Measurements from ENCODE around the gene MTFR1L. TPM values are rescaled to one million over a fixed set of nuclear protein-coding genes. Genes with fewer than 3 reads are reported as not detected.

Gene MTFR1L
- total RNA-seq, 1 donor from 2014 or later, result 44.6 TPM

DNA sequence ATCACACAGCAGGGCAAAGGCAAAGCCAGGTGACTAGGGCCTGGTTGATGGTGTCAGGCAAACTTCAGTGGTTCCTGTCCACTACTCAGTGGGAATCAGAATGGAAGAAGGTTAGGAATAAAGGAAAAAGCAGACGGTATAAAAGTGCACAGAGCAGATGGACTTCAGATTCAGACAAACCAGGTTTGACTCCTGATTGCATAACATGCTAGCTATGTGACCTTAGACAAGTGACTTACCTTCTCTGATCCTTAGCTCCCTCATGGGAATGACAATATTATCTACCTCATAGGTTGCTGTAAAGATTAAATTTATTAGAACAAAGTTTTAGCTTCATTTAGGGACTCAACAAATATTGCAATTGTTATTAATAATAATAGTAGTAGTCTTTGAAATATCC, 50.9 kb downstream of the MTFR1L start:
- Histone ChIP-seq H3K27me3 (ENCODE audit: insufficient read depth, low read length) (no peaks in the 10 kb centered on the region), H3K9me3 (ENCODE audit: insufficient read depth, low read depth, low read length) (no peaks in the 10 kb centered on the region), H3K4me1 (ENCODE audit: insufficient read depth, low read length) (peaks cover 11% of the 10 kb centered on the region), H3K4me3 (ENCODE audit: insufficient read depth, low read depth, low read length) (no peak overlapping the region), H3K79me2 (ENCODE audit: insufficient read depth, low read length) (peaks cover 29% of the 10 kb centered on the region), H4K20me1 (ENCODE audit: insufficient read depth, low read length) (peaks cover 22% of the 10 kb centered on the region), H3K4me2 (ENCODE audit: low read length) (no peak overlapping the region), H3K9ac (ENCODE audit: low read length) (no peak overlapping the region), H3K36me3 (ENCODE audit: insufficient read depth, low read length) (no peaks in the 10 kb centered on the region), H2AFZ (ENCODE audit: low read depth, low read length) (no peak overlapping the region), H3K27ac (ENCODE audit: low read depth, low read length) (no peak overlapping the region)
- H3K9me3 Mint-ChIP-seq (ENCODE audit: unreplicated experiment), result no peaks in the 10 kb centered on the region
- peaks cover 2% of the 10 kb centered on the region for H3K4me1 Mint-ChIP-seq (ENCODE audit: low read depth, unreplicated experiment)
- DNase-seq (ENCODE audit: low read depth) (no peak), FAIRE-seq (no peak)
- H3K36me3 Mint-ChIP-seq (ENCODE audit: low read depth, unreplicated experiment), result peaks cover 4% of the 10 kb centered on the region
- H3K4me3 Mint-ChIP-seq (ENCODE audit: unreplicated experiment), result no peak overlapping the region
- no peak overlapping the region for H3K27ac Mint-ChIP-seq (ENCODE audit: unreplicated experiment)
- no peaks in the 10 kb centered on the region for H3K27me3 Mint-ChIP-seq (ENCODE audit: low read depth, unreplicated experiment)
- TF ChIP-seq, protein P1, sequence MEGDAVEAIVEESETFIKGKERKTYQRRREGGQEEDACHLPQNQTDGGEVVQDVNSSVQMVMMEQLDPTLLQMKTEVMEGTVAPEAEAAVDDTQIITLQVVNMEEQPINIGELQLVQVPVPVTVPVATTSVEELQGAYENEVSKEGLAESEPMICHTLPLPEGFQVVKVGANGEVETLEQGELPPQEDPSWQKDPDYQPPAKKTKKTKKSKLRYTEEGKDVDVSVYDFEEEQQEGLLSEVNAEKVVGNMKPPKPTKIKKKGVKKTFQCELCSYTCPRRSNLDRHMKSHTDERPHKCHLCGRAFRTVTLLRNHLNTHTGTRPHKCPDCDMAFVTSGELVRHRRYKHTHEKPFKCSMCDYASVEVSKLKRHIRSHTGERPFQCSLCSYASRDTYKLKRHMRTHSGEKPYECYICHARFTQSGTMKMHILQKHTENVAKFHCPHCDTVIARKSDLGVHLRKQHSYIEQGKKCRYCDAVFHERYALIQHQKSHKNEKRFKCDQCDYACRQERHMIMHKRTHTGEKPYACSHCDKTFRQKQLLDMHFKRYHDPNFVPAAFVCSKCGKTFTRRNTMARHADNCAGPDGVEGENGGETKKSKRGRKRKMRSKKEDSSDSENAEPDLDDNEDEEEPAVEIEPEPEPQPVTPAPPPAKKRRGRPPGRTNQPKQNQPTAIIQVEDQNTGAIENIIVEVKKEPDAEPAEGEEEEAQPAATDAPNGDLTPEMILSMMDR (IDR thresholded peaks at IDR 0.05; ENCODE audit: insufficient read depth, low read depth, low read length), result no peak
- no peak for TF ChIP-seq EZH2 (IDR thresholded peaks at IDR 0.05; ENCODE audit: insufficient read depth, low read length)

- Histone ChIP-seq H3K79me2 (ENCODE audit: insufficient read depth, low read length) (peaks cover 29% of the 10 kb centered on the region), H3K27me3 (ENCODE audit: insufficient read depth, low read length) (no peaks in the 10 kb centered on the region), H3K9ac (ENCODE audit: low read length) (no peak overlapping the region), H3K4me3 (ENCODE audit: insufficient read depth, low read depth, low read length) (no peak overlapping the region), H3K4me1 (ENCODE audit: insufficient read depth, low read length) (peaks cover 16% of the 10 kb centered on the region), H3K27ac (ENCODE audit: low read depth, low read length) (no peak overlapping the region), H4K20me1 (ENCODE audit: insufficient read depth, low read length) (peaks cover 19% of the 10 kb centered on the region), H2AFZ (ENCODE audit: low read depth, low read length) (no peak overlapping the region), H3K36me3 (ENCODE audit: insufficient read depth, low read length) (no peaks in the 10 kb centered on the region), H3K9me3 (ENCODE audit: insufficient read depth, low read depth, low read length) (no peaks in the 10 kb centered on the region), H3K4me2 (ENCODE audit: low read length) (no peak overlapping the region)
- DNase-seq (ENCODE audit: low read depth) (no peak), FAIRE-seq (no peak)
- H3K27me3 Mint-ChIP-seq (ENCODE audit: low read depth, unreplicated experiment), result no peaks in the 10 kb centered on the region
- peaks cover 2% of the 10 kb centered on the region for H3K4me1 Mint-ChIP-seq (ENCODE audit: low read depth, unreplicated experiment)
- H3K4me3 Mint-ChIP-seq (ENCODE audit: unreplicated experiment), result no peak overlapping the region
- H3K9me3 Mint-ChIP-seq (ENCODE audit: unreplicated experiment), result no peaks in the 10 kb centered on the region
- TF ChIP-seq, protein P1 (IDR thresholded peaks at IDR 0.05; ENCODE audit: insufficient read depth, low read depth, low read length), result no peak
- no peak for TF ChIP-seq EZH2 (IDR thresholded peaks at IDR 0.05; ENCODE audit: insufficient read depth, low read length)
- no peak overlapping the region for H3K27ac Mint-ChIP-seq (ENCODE audit: unreplicated experiment)
- peaks cover 1% of the 10 kb centered on the region for H3K36me3 Mint-ChIP-seq (ENCODE audit: low read depth, unreplicated experiment)
Observed at GRCh38 chr1:25871086-25871703, 51.4 kb downstream of the MTFR1L start.

GRCh38 chr1:25871704-25872494, 52.1 kb downstream of the MTFR1L start:
- no peak for FAIRE-seq

More at GRCh38 chr1:25871704-25872494, 52.1 kb downstream of the MTFR1L start:
- no peak overlapping the region for H2AFZ ChIP-seq (ENCODE audit: low read depth, low read length)
- DNase-seq (ENCODE audit: low read depth), result no peak
- peaks cover 29% of the 10 kb centered on the region for H3K79me2 ChIP-seq (ENCODE audit: insufficient read depth, low read length)
- Mint-ChIP-seq H3K4me1 (ENCODE audit: low read depth, unreplicated experiment) (peaks cover 2% of the 10 kb centered on the region), H3K9me3 (ENCODE audit: unreplicated experiment) (no peaks in the 10 kb centered on the region), H3K36me3 (ENCODE audit: low read depth, unreplicated experiment) (peaks cover 1% of the 10 kb centered on the region), H3K27me3 (ENCODE audit: low read depth, unreplicated experiment) (no peaks in the 10 kb centered on the region), H3K4me3 (ENCODE audit: unreplicated experiment) (no peak overlapping the region), H3K27ac (ENCODE audit: unreplicated experiment) (no peak overlapping the region)
- H3K4me2 ChIP-seq (ENCODE audit: low read length), result no peak overlapping the region
- H3K9me3 ChIP-seq (ENCODE audit: insufficient read depth, low read depth, low read length), result no peaks in the 10 kb centered on the region
- no peak overlapping the region for H3K4me3 ChIP-seq (ENCODE audit: insufficient read depth, low read depth, low read length)
- H3K27me3 ChIP-seq (ENCODE audit: insufficient read depth, low read length), result no peaks in the 10 kb centered on the region
- H3K4me1 ChIP-seq (ENCODE audit: insufficient read depth, low read length), result peaks cover 16% of the 10 kb centered on the region
- no peak for TF ChIP-seq EZH2 (IDR thresholded peaks at IDR 0.05; ENCODE audit: insufficient read depth, low read length)
- TF ChIP-seq, protein P1 (IDR thresholded peaks at IDR 0.05; ENCODE audit: insufficient read depth, low read depth, low read length), result no peak
- no peaks in the 10 kb centered on the region for H3K36me3 ChIP-seq (ENCODE audit: insufficient read depth, low read length)
- H4K20me1 ChIP-seq (ENCODE audit: insufficient read depth, low read length), result peaks cover 16% of the 10 kb centered on the region
- H3K9ac ChIP-seq (ENCODE audit: low read length), result no peak overlapping the region
- H3K27ac ChIP-seq (ENCODE audit: low read depth, low read length), result no peak overlapping the region
